HG02970 (cell line): ENCODE results near the gene RNF220.
"Not testable (repeated sequence)": the region's sequence is repeated elsewhere in the genome, so short reads cannot be mapped to it uniquely, and the experiment has no call there.

ENCODE experiments used
- ATAC-seq: cut with Tn5 transposase; IDR thresholded peaks from one replicate; pipeline ENCODE4 v1.9.1; 2021; ENCODE audit warnings: mild to moderate bottlenecking, moderate library complexity, moderate number of reproducible peaks; ENCODE audit not compliant: unreplicated experiment, low FRiP score

RNF220 gene

GRCh38 chr1:44485229-44485933 is 80.3 kb downstream of the RNF220 start:
- no peak for ATAC-seq

- ATAC-seq: no peak
Observed at GRCh38 chr1:44485934-44486460, 80.9 kb downstream of the RNF220 start.

- no peak for ATAC-seq
Observed at GRCh38 chr1:44489481-44489880, 84.4 kb downstream of the RNF220 start.

GRCh38 chr1:44496541-44497171 is 91.6 kb downstream of the RNF220 start:
- ATAC-seq: no peak

GRCh38 chr1:44497422-44498170 is 92.5 kb downstream of the RNF220 start:
- ATAC-seq: no peak

GRCh38 chr1:44499306-44499705 is 94.3 kb downstream of the RNF220 start:
- ATAC-seq: no peak

GRCh38 chr1:44500181-44501046 is 95.4 kb downstream of the RNF220 start:
- no peak for ATAC-seq

- ATAC-seq: no peak
Observed at GRCh38 chr1:44501047-44501890, 96.2 kb downstream of the RNF220 start.

GRCh38 chr1:44502823-44503222 is 97.8 kb downstream of the RNF220 start:
- ATAC-seq: not testable (repeated sequence)

- ATAC-seq: no peak
Observed at GRCh38 chr1:44503625-44504024, 98.6 kb downstream of the RNF220 start.

- no peak for ATAC-seq
Observed at GRCh38 chr1:44505210-44505993, 100.3 kb downstream of the RNF220 start.

GRCh38 chr1:44507490-44508396 is 102.7 kb downstream of the RNF220 start:
- ATAC-seq: no peak

- no peak for ATAC-seq
Observed at GRCh38 chr1:44508397-44508745, 103.3 kb downstream of the RNF220 start.

GRCh38 chr1:44511363-44511762 is 106.3 kb downstream of the RNF220 start:
- no peak for ATAC-seq

- ATAC-seq: no peak
Observed at GRCh38 chr1:44511769-44512168, 106.7 kb downstream of the RNF220 start.

- ATAC-seq: no peak
Observed at GRCh38 chr1:44512313-44512885, 107.3 kb downstream of the RNF220 start.

GRCh38 chr1:44513111-44513510 is 108.1 kb downstream of the RNF220 start:
- ATAC-seq: no peak
